Endothelial cell of umbilical vein (primary cell): ENCODE data around the gene SRSF11. TPM values are rescaled to one million over a fixed set of nuclear protein-coding genes. Genes with fewer than 3 reads are reported as not detected.

ENCODE experiments used
- BruUV-seq: library from RNA; stranded (reverse); fragments of 400-500 nt; replicated peaks from 2 replicates; lab custom pipeline; 2021; lab: Mats Ljungman, UMichigan
- CTCF ChIA-PET: fragments of 300-600, 350-600 bp; sonication (Branson Sonifier 250); formaldehyde crosslinking; loops from one replicate; lab custom pipeline; 2021; ENCODE audit warnings: antibody characterized with exemption, inconsistent platforms; lab: Charles Lee
- POLR2A ChIA-PET: fragments of 300-600, 350-600 bp; sonication (Branson Sonifier 250); formaldehyde crosslinking; loops from one replicate; lab custom pipeline; 2021; ENCODE audit warnings: antibody characterized with exemption, inconsistent platforms; lab: Charles Lee
- DNase-seq: peaks from one replicate; pipeline ENCODE4 v3.0.0-alpha.2; 2011; ENCODE audit warnings: low read depth, low spot score
- FAIRE-seq: peaks from 2 replicates; lab custom pipeline; 2011; peaks lifted over from hg19 to GRCh38; lab: Jason Lieb, UNC
- H2AFZ ChIP-seq: 2 replicates; pipeline ENCODE4 v1.6.0; 2012; ENCODE audit warnings: low read depth, low read length, control low read depth, inconsistent platforms
- H3K27ac ChIP-seq: 2 replicates; pipeline ENCODE4 v1.5.1; 2011; ENCODE audit warnings: low read depth, mild to moderate bottlenecking, control low read depth, low read length, moderate library complexity; ENCODE audit not compliant: insufficient read depth
- H3K27me3 ChIP-seq, 2 experiments: 2 replicates each; pipeline versions ENCODE4 v1.6.0 to v1.6.1; 2011; ENCODE audit warnings: low read length in 2 of 2, mixed read lengths in 1 of 2; ENCODE audit not compliant: control insufficient read depth in 2 of 2, insufficient read depth in 2 of 2
- H3K36me3 ChIP-seq, 2 experiments: 2 replicates in 1 of 2; 3 replicates in 1 of 2; pipeline ENCODE4 v1.5.1; 2011; ENCODE audit warnings: low read length in 2 of 2, mild to moderate bottlenecking in 1 of 2, moderate library complexity in 1 of 2; ENCODE audit not compliant: control insufficient read depth in 2 of 2, insufficient read depth in 2 of 2; ENCODE audit errors: extremely low read depth in 1 of 2
- H3K4me1 ChIP-seq: 3 replicates; pipeline ENCODE4 v1.5.1; 2011; ENCODE audit warnings: mild to moderate bottlenecking, low read length; ENCODE audit not compliant: control insufficient read depth, insufficient read depth; ENCODE audit errors: extremely low read depth
- H3K4me2 ChIP-seq: 2 replicates; pipeline ENCODE4 v1.6.1; 2011; ENCODE audit warnings: low read length, control low read depth, mixed read lengths; ENCODE audit not compliant: insufficient read depth
- H3K4me3 ChIP-seq, 3 experiments: fragments of 200-600 bp in 1 of 3; sonication (generic), shearing (Covaris generic) in 1 of 3; replicated peaks in 1 of 3; 2 replicates each; pipeline ENCODE4 v1.5.1; 2011 to 2016; ENCODE audit warnings: control low read depth in 3 of 3, low read length in 3 of 3, mild to moderate bottlenecking in 2 of 3, inconsistent platforms in 1 of 3, low read depth in 1 of 3, moderate library complexity in 1 of 3; ENCODE audit not compliant: insufficient read depth in 1 of 3
- H3K79me2 ChIP-seq: 2 replicates; pipeline ENCODE4 v1.6.0; 2012; ENCODE audit warnings: low read length, inconsistent platforms; ENCODE audit not compliant: control insufficient read depth, insufficient read depth
- H3K9ac ChIP-seq: replicated peaks from 2 replicates; pipeline ENCODE3; 2011; ENCODE audit warnings: low read length, control low read depth; ENCODE audit not compliant: insufficient read depth; ENCODE audit errors: extremely low read depth
- H3K9me1 ChIP-seq: replicated peaks from 3 replicates; pipeline ENCODE4 v1.6.0; 2011; ENCODE audit warnings: mild to moderate bottlenecking, low read length; ENCODE audit not compliant: control insufficient read depth, insufficient read depth; ENCODE audit errors: extremely low read depth
- H3K9me3 ChIP-seq: replicated peaks from 2 replicates; pipeline ENCODE4 v1.5.1; 2012; ENCODE audit warnings: low read length, inconsistent platforms; ENCODE audit not compliant: control insufficient read depth, insufficient read depth
- H4K20me1 ChIP-seq: replicated peaks from 2 replicates; pipeline ENCODE3; 2011; ENCODE audit warnings: mild to moderate bottlenecking, low read length; ENCODE audit not compliant: control insufficient read depth, insufficient read depth; ENCODE audit errors: extremely low read depth
- EZH2 ChIP-seq: IDR thresholded peaks from 2 replicates; pipeline ENCODE4 v1.6.1; 2012; ENCODE audit warnings: borderline replicate concordance, low read depth, mild to moderate bottlenecking, moderate library complexity, low read length, inconsistent platforms; ENCODE audit not compliant: severe bottlenecking
- FOS ChIP-seq: IDR thresholded peaks from 2 replicates; pipeline ENCODE4 v1.6.1; 2011; ENCODE audit warnings: mild to moderate bottlenecking, low read length, moderate library complexity, borderline replicate concordance; ENCODE audit not compliant: insufficient read depth
- GATA2 ChIP-seq: IDR thresholded peaks from 2 replicates; pipeline ENCODE4 v1.7.0; 2011; ENCODE audit warnings: low read depth, mild to moderate bottlenecking, moderate library complexity, mixed read lengths, low read length; ENCODE audit not compliant: insufficient read length, insufficient read depth
- JUN ChIP-seq: IDR thresholded peaks from 2 replicates; pipeline ENCODE4 v1.6.1; 2011; ENCODE audit warnings: borderline replicate concordance, low read depth; ENCODE audit not compliant: insufficient read length, insufficient read depth
- MYC ChIP-seq: IDR thresholded peaks from one replicate; pipeline ENCODE4 v1.6.1; 2011; ENCODE audit warnings: mild to moderate bottlenecking, low read depth, low read length
- POLR2A ChIP-seq: IDR thresholded peaks from 2 replicates; pipeline ENCODE4 v1.6.1; 2012; ENCODE audit warnings: low read depth, mild to moderate bottlenecking, control low read depth, low read length
- POLR2AphosphoS5 ChIP-seq: IDR thresholded peaks from 2 replicates; pipeline ENCODE4 v1.6.1; 2012; ENCODE audit warnings: low read depth, mild to moderate bottlenecking, control low read depth, low read length, moderate library complexity; ENCODE audit not compliant: insufficient read depth
- dilution Hi-C: fragments of 300-500 bp; cut with MboI; formaldehyde crosslinking; loops from one replicate; pipeline ENCODE4 v1.15.0; 2019; ENCODE audit warnings: low sequenced_read_pairs; ENCODE audit not compliant: extremely low pct_ligation_motif_present
- intact Hi-C: fragments of 100-400 bp; cut with micrococcal nuclease; formaldehyde crosslinking; loops from one replicate; pipeline ENCODE4 v1.10.0; 2022
- polyA plus RNA-seq, 4 experiments: library from polyadenylated mRNA; depleted of rRNA in 3 of 4; stranded (reverse) in 3 of 4; unstranded in 1 of 4; fragments of >200 nt; gene quantifications; 2 replicates each; pipeline versions ENCODE4 v1.2.1 to v1.2.3, GENCODE V29; 2011 to 2012; ENCODE audit warnings: missing spikeins in 1 of 4
- total RNA-seq: library from RNA; stranded (reverse); gene quantifications from 2 replicates; pipeline ENCODE4 v1.2.3, GENCODE V29; 2021
- TF ChIP-seq, protein P1 (sequence below): IDR thresholded peaks from 2 replicates; pipeline ENCODE4 v1.6.1; 2011; ENCODE audit not compliant: insufficient read depth, insufficient read length
- TF ChIP-seq, protein P2 (sequence below), 2 donors: IDR thresholded peaks; 1 replicate in 1 of 2; 2 replicates in 1 of 2; pipeline ENCODE4 v1.5.1; 2011; ENCODE audit warnings: low read length in 2 of 2, mild to moderate bottlenecking in 2 of 2, moderate library complexity in 2 of 2, control low read depth in 1 of 2, inconsistent platforms in 1 of 2, low read depth in 1 of 2; ENCODE audit not compliant: insufficient read depth in 1 of 2; ENCODE audit errors: extremely low read depth in 1 of 2

SRSF11 gene
- total and polyA plus RNA-seq, 2 donors (not counting 3 experiments of a cell fraction or from before 2014, with no cell fraction given): 177 to 241 TPM

DNA sequence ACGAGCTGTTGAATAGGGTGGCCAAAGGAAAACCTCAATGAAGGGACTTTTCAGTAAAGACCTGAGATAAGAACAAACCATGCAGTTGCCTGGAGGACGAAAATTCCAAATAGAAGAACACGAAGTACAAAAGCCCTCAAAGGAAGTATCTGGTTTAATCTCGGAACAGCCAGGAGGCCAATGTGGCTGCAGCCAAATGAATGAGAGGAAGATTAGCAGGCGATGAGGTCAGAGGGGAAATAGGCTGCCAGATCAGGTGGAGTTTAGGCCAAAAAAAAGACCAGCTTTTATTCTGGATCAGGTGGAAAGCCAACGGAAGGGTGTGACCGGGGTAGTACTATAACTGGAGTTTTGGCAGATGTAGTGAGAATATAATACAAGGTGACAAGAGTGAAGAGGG is 43.7 kb downstream of the SRSF11 start:
- POLR2A ChIA-PET: no interaction called here
- Histone ChIP-seq H3K4me1 (peaks cover 10% of the 10 kb centered on the region), H3K79me2 (no peaks in the 10 kb centered on the region), H3K27ac (no peak overlapping the region), H3K9me1 (no peaks in the 10 kb centered on the region), H2AFZ (no peak overlapping the region), H3K4me3 (no peak overlapping the region), H3K9ac (no peak overlapping the region), H3K9me3 (no peaks in the 10 kb centered on the region), H3K36me3 (peaks cover 0 to 2% of the 10 kb centered on the region in 2 experiments), H3K4me2 (no peak overlapping the region), H4K20me1 (no peaks in the 10 kb centered on the region), H3K27me3 (no peaks in the 10 kb centered on the region)
- CTCF ChIA-PET: no interaction called here
- dilution Hi-C loops: no loop called here
- TF ChIP-seq POLR2A (no peak), EZH2 (no peak), FOS (no peak), POLR2AphosphoS5 (no peak), MYC (no peak), JUN (no peak), GATA2 (no peak)
- TF ChIP-seq, protein P1, sequence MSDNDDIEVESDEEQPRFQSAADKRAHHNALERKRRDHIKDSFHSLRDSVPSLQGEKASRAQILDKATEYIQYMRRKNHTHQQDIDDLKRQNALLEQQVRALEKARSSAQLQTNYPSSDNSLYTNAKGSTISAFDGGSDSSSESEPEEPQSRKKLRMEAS: no peak
- TF ChIP-seq, protein P2, sequence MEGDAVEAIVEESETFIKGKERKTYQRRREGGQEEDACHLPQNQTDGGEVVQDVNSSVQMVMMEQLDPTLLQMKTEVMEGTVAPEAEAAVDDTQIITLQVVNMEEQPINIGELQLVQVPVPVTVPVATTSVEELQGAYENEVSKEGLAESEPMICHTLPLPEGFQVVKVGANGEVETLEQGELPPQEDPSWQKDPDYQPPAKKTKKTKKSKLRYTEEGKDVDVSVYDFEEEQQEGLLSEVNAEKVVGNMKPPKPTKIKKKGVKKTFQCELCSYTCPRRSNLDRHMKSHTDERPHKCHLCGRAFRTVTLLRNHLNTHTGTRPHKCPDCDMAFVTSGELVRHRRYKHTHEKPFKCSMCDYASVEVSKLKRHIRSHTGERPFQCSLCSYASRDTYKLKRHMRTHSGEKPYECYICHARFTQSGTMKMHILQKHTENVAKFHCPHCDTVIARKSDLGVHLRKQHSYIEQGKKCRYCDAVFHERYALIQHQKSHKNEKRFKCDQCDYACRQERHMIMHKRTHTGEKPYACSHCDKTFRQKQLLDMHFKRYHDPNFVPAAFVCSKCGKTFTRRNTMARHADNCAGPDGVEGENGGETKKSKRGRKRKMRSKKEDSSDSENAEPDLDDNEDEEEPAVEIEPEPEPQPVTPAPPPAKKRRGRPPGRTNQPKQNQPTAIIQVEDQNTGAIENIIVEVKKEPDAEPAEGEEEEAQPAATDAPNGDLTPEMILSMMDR (IDR thresholded peaks at IDR 0.05; ENCODE audit: extremely low read depth in 1 of 2, insufficient read depth in 1 of 2, low read depth in 1 of 2, low read length in 2 of 2): no peak
- BruUV-seq: no TSS peak
- FAIRE-seq (no peak), DNase-seq (peak; percentile 23)
- intact Hi-C loops: loop anchor here (5.0 kb wide), 1 partner anchor 147 kb away; the partner anchor contains the start of gene CTH
